HG03135 (cell line): ENCODE results near the gene DENND1B.

Experiments used
- ATAC-seq: cut with Tn5 transposase; IDR thresholded peaks from one replicate; pipeline ENCODE4 v1.9.1; 2021; ENCODE audit warnings: mild to moderate bottlenecking, moderate library complexity; ENCODE audit not compliant: unreplicated experiment

Gene DENND1B

GRCh38 chr1:197686702-197687355 lies 88.5 kb downstream of the DENND1B start:
- ATAC-seq = no peak

- no peak for ATAC-seq
Measured at GRCh38 chr1:197686231-197686630, 89.0 kb downstream of the DENND1B start.

GRCh38 chr1:197685785-197686184 lies 89.5 kb downstream of the DENND1B start:
- no peak for ATAC-seq

DNA sequence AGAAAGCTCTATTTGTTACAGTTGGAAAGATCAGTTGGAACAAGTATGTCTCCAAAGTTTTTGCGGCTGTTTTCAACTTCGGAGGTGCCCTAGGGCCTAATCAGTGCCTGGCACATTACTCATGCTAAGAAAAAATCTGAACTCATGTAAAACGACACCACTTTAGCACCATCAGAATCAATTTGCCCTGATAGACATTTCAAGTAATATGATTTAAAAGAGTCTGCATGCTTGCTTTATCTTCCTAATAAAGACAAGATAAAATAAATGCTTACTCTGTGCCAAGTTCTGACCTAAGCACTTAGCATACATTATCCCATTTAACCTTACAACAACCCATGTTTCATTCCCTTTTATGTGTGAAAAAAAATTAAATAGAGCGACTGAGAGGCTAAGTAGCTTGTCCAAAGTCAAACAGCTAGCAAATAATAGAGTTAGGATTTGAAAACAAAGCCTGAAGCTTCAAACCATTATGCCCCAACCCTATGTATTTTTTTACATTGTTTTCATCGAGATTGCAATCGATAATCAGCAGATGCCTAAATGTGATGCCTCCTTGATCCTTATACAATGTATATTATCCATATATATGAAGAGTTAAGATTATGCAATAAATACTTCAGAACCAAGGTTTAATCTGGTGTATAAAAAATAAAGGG lies 91.3 kb downstream of the DENND1B start:
- ATAC-seq = no peak

- ATAC-seq = no peak
Measured at GRCh38 chr1:197683280-197683679, 92.0 kb downstream of the DENND1B start.

- ATAC-seq = no peak
Measured at GRCh38 chr1:197680311-197680710, 95.0 kb downstream of the DENND1B start.

DNA sequence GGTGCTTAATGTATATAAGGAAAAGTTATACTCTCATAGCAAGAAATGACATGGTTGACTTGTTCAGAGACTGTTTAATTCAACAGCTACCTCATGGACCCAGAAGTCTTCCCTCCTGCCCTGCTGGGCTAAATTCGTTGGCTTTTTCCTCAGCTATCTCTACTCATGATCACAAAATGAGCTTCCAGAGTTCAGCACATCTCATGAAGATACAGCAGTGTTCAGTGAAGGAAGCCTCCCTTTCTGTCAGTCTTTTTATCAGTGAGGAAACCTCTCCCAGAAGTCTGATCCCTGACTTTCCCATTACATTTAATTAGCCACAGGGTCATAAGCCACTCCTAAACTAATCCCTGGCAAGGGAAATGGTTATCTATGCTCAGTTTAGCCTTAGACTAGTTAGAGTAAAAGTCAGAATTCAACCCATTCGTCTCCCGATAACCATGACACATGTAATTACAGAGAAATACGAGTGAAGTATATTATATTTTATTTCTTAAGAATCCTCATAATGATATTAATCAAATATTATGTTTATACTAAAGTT lies 97.5 kb downstream of the DENND1B start:
- no peak for ATAC-seq

- ATAC-seq = no peak
Measured at GRCh38 chr1:197677313-197677712, 98.0 kb downstream of the DENND1B start.

DNA sequence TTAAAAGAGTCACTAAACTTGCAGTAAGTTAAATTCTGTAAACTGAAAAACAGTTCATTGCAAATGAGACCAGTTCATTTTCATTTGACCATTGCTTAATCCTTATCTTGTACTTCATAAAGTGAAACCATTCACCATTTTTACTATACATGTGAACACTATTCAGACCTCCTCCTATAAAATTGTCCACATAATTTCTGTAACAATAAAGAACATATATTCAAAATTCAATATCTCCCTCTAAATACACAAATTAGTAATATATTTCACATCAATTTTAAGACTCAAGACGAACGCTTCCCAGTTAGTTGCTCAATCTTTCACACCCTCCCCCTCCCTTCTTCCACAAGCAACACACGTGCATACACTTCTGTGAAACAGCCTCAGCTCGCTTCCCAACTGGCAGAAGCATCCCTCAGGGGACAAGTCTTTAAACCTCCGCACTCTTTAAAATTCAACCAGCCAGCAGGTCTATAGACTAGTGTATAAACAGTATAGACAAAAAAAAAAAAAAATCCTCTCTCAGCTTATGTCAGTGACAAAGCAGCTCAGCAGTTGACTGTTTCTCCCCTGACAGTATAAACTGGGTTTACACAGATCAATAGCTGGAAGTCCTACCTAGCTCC lies 99.6 kb downstream of the DENND1B start:
- ATAC-seq = no peak

GRCh38 chr1:197674286-197674685 lies 101.0 kb downstream of the DENND1B start:
- ATAC-seq = no peak

- ATAC-seq = no peak
Measured at GRCh38 chr1:197673292-197673691, 102.0 kb downstream of the DENND1B start.

GRCh38 chr1:197672347-197672746 lies 102.9 kb downstream of the DENND1B start:
- ATAC-seq = no peak

DNA sequence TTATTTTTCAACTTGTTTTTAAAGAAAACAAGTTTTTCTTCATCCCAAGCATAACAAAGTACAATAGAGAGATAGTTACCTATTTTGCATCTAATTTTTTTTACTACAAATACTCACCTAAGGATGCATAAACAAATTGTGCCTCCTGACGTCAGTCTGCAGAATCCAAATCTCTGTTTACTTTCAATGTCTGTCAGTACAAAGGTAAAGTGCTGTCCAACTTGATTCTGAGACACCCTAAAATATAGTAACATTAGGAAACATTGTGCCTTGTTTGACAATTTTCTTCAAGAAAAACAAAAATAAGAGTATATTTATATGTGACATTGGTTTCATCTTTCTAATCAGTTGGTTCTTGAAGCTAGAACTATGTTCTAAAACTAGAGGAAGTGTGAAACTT lies 103.4 kb downstream of the DENND1B start:
- ATAC-seq = no peak

- no peak for ATAC-seq
Measured at GRCh38 chr1:197671140-197671539, 104.1 kb downstream of the DENND1B start.

DNA sequence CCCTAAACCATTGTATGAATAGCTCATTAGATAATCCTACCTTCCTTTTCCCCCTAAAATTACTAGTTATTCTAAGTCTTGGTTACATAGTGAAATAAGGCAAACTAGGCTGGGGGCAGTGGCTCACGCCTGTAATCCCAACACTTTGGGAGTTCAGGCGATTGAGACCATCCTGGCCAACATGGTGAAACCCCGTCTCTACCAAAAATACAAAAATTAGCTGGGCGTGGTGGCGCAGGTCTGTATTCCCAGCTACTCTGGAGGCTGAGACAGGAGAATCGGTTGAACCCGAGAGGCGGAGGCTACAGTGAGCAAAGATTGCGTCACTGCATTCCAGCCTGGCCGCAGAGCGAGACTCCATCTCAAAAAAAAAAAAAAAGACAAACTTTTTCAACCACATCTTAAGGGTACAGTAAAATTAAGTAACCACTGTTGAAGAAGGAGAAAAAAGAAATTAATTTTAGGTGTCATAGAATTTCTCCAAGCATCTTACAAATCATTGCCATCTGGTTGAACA lies 108.5 kb downstream of the DENND1B start:
- no peak for ATAC-seq

- no peak for ATAC-seq
Measured at GRCh38 chr1:197664391-197664790, 110.9 kb downstream of the DENND1B start.

- no peak for ATAC-seq
Measured at GRCh38 chr1:197663162-197663953, 111.9 kb downstream of the DENND1B start.

GRCh38 chr1:197660389-197660788 lies 114.9 kb downstream of the DENND1B start:
- no peak for ATAC-seq

DNA sequence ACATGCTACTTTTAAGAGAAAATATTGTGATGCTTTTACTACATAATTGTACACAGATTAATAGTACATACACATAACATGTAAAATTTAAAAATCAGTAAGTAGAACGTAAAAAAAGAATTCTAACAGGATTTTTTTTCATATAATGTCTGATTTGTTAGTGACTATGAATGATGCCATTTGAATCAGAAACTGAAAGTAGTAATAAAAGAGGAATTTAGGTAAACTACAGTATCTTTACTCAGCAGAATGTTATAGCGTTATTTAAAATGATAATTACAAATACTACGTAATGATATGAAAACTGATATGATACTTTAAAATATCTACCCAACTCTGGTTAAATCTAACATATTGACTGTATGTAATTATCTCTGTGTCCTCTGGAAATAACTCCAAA lies 116.1 kb downstream of the DENND1B start:
- ATAC-seq = no peak

GRCh38 chr1:197649188-197649587 lies 126.1 kb downstream of the DENND1B start:
- ATAC-seq = no peak

DNA sequence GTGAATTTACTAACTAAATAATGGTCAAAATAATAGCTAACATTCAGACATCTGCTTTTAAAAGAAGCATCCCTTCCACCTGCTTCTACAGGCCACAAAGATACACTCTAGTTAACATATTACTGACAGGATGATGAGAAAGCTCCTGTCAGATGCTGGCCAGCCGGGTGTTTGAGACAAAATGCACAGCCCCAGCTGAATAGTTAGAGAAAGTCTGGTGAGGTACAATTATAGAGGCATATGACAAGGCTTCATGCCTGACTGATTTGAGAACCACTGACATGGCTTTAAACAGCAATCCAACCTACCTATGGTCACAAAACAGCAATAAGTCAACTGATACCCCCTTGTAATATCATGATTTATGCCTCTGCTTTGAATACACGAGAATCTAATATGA lies 137.0 kb downstream of the DENND1B start:
- ATAC-seq = no peak
